NCI-H1105 (cell line): Measurements from ENCODE around the gene CACNA1D.
A peak's percentile ranks its signal among the peaks of the same experiment; 100 is the strongest.

Experiments used
- DNase-seq: peaks from one replicate; lab custom pipeline; 2025; lab: John Stamatoyannopoulos, UW

Gene CACNA1D

DNA sequence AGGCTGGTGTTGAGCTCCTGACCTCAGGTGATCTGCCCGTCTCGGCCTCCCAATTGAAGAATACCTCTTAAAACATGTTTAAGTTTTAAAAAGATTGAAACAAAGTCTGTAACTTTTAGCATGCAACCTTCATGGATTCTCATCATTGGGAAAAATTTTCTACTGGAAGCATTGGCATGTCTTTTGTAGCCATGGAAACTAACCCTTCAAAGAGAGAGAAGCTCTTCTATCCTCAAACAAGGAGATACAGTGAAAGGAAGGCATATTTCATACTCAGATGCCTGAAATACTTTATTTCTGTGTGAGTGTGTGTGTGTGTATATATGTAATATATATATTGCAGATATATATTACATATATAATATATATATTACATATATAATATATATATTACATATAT is 196.9 kb downstream of the CACNA1D start:
- DNase-seq = no peak

GRCh38 chr3:53691885-53692284 is 197.5 kb downstream of the CACNA1D start:
- no peak for DNase-seq

DNA sequence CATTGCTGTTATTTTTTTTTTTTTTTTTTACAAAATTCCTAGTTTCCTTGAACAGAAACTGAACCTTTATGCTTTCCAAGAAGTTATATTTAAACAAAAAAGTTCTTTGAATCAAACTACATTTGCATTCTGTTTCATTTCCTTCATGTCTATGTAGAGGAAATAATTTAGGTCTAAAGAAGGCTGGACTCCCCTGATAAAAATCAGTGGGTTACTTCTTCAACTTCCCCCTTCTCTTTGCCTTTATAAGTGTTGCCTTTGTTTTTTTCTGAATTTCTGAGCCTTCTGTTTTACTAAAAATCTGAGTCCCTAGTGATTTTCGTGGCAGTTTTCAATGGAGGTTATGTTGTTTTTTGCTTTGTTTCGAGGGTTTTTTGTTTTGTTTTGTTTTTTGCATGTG is 199.0 kb downstream of the CACNA1D start:
- DNase-seq = no peak

- no peak for DNase-seq
Observed at GRCh38 chr3:53694046-53694445, 199.6 kb downstream of the CACNA1D start.

GRCh38 chr3:53694666-53695323 is 200.4 kb downstream of the CACNA1D start:
- no peak for DNase-seq

GRCh38 chr3:53695324-53695690 is 200.9 kb downstream of the CACNA1D start:
- no peak for DNase-seq

GRCh38 chr3:53696401-53697172 is 202.2 kb downstream of the CACNA1D start:
- DNase-seq = no peak

GRCh38 chr3:53700441-53700840 is 206.0 kb downstream of the CACNA1D start:
- no peak for DNase-seq

GRCh38 chr3:53702776-53703530 is 208.5 kb downstream of the CACNA1D start:
- no peak for DNase-seq

DNA sequence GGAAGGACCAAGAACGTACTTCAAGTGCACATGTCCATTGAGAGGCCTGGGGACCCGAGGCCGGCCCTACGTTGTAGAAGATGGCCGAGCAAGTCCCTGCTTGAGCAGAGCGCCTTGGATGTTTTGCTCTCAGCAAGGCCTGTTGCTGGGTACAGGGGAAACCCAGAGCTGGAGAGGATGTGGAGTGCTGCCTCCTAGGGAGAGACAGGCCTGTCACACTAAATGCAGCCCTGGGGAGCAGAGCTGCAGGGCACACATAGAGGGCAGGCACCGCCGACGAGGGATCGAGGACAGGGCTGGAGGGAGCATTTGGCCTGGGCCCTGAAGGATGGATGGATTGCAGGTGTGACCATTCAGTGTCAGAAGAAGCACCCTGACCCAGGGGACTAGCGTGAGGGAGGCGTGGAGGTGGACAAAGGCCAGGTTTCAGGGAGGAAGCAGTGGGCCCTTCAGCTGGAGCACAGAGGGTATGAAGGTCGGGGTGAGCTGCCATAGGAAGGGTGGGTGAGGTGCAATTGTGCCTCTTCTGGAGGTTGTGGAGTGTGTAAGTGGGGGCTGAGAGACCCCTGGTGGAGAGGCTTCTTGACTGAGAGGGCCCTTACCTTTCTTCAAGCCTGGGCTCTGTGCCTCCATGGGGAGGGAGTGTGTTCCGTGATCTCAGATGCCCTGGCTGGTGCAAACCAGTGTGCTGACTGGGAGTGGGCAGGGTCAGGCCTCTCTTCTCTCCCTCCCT is 209.4 kb downstream of the CACNA1D start:
- DNase-seq = no peak

GRCh38 chr3:53704363-53704725 is 209.9 kb downstream of the CACNA1D start:
- DNase-seq = no peak

DNA sequence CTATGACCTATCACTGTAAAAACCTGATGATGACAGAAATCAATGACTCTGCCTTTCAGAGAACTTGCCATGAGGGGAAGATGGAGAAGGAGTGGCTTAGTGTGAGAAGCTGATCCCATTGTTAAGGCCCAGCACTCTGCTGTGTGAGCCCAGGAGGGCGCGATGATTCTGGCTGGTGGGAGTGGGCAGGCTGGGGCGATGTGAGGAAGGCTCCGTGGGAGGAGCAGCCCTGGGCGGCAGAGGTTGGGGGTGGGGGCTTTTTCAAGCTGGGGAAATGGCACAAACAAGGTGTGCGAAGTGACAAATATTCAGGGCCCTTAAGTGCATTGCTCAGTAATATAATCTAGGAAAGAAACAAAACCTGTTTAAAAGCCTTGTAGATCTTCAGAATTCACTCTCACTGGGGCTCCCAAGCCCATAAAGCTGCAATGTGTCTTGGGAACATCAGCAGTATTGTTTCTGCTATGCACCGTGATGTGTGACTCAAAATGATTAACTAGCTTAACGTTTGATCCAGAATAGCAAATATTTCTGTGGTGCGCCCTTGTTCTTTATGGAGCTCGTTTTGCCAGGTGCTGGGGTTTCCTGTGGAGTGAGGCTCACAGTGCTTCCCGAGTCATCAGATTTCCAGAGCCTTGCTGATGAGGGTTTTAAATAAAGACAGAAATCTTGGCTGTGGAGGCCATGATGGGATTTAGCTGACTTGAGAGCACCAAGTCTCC is 210.8 kb downstream of the CACNA1D start:
- DNase-seq = no peak

GRCh38 chr3:53705774-53706173 is 211.4 kb downstream of the CACNA1D start:
- DNase-seq = no peak

DNA sequence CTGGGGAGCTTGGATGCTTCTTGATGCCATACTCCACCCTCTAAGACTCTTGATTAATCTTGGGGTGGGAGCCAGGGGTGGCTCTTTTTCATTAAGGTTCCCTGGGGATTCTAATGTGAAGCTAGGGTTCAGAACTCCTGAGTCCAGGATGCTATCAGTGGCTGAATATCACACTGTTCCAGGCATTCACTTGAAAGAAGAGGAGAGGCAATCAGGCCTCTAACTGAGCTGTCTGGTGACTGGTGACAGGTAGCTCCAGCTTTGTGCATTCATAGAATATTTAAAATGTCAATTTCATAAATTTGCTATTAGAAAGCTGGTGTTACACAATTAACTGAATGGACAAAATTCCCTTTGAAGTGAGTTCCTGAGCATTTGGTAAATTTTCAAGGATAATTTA is 212.8 kb downstream of the CACNA1D start:
- no peak for DNase-seq

DNA sequence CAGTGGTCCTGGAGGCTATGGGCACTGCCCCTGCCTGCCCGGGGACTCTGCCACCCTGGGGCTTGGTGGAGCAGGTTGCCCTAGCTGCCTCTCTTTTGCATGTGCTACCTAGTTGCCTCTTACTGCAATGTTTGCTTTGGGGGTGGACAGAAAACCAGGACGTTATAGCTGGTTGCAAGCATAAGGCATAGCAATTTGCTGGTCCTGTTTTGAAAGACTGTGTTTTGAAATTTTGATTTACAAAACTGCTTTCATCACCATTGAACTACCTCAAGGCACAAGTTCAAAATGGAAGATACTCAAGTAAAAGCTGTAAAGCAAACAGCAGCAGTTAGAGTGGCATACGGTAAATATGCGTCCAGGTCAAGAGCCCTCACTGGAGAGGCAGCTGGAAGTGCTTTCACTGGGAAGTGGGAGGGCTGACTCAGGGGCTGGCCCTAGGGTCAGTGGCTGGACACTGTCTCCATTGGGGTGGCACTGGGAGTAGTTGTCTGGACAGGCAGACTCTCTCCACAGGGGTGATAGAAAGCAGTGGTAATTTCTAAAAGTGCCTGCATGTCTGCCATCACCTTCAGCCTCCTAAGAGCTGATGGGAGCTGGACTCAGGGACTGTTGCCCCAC is 213.7 kb downstream of the CACNA1D start:
- no peak for DNase-seq

DNA sequence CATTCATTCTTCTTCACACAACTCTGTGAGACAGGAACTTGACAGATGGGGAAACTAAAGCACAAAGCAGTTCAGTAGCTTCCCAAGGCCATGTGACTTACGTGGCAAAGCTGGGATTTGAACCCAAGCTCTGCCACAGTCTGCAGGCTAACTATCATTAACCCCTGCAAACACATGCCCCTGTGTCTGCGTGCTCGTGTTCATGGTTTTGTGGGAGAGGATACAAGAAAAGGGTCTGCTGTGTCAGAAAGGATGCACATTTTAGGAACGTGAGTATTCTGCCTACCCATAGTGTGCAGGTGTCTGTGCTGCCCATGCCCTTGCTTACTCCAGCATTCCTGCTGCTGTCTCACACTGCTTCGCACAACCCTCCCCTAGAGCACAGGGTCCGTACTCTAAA is 214.8 kb downstream of the CACNA1D start:
- DNase-seq = no peak

GRCh38 chr3:53709860-53710674 is 215.7 kb downstream of the CACNA1D start:
- peak; percentile 19 for DNase-seq

DNA sequence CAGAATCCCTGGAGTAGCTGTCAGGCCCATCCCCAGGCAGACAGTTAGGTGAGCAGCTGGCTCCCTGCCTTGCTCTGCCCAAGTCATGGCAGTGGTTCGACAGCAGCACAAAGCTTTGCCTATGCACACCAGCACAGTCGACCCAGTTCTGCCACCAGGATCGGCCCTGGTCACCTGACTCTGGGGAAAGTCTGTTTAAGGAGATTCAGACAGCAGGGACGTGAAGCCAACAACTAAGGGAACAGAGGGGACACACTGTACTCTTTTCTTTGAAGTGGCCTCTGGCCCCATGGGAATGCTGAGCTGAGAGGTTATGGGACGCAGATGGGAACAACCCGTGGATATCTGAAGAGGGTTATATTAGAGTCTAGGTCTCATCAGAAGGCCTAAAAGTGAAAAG is 217.0 kb downstream of the CACNA1D start:
- DNase-seq = no peak

DNA sequence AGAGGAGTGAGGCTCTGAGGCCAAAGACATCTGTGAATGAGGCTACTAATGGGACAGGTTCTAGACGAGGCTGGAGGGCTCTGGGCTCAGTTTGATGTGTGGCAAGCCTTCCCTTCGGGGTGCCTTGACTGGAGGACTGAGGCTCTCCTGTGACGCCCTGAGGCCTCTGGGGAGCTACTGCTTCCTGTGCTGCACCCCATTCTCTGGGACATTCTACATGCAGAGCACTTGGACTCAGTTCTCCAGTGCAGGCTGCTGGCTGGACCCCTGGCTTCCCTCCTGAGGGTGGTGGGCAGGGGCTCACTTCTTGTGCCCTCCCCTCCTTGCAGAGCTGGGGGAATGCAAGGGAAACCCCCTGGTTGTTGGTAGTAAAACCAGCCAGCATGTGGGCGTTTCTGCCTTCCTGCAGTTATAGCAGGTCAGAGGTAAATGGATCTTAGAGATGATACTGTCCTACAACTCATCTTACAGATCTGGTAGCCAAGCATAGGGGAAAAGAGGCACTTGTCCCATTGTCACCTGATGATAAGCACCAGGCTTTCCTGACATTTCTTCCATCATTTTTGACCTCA is 218.5 kb downstream of the CACNA1D start:
- no peak for DNase-seq

GRCh38 chr3:53713626-53714025 is 219.2 kb downstream of the CACNA1D start:
- no peak for DNase-seq
